ENCODE results near the gene CLEC2D.

Gene CLEC2D

DNA sequence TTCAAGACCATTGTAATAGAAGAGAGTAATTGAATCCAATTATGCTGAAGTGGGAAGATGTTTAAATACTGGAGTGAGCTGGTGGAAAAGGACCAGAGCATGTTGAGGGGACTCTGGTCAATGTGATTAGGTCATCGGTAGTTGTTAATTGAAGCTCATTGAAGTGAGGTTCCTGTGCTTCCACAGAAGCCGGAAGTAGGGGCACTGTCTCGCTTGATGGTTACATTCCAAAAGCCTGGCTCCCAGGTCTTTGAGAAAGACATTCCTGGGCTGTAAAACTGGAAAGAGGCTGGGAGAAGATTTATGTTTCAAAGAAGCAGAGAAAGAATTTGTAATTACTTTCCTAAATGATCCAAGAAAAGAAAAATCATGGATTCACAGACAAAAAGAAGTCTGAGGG, 75.7 kb downstream of the CLEC2D start:
- Histone ChIP-seq H3K27ac (no peak overlapping the region), H3K4me3 (no peak overlapping the region)
